ENCODE measurements around the gene NRXN3.

The NRXN3 gene

DNA sequence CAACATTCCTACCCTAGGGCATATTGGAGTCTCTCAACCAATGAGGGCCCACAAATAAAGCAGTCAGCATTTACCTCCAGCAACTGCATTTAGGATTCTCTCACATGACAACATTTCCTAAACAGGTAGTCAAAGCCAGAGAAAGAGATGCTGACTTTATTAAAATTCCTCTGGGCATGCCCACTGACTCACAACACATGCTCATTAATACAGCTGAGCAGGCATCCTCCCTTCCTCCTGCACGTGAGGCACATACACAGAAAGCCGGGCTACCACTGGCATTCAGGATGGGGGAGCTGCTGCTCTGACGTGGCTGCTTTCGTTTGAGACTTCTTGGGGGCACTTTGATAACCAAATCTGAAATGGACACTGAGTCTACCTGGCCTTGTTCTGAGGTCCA is 174.1 kb downstream of the NRXN3 start:
- no peak for DNase-seq (ENCODE audit: low spot score)

DNA sequence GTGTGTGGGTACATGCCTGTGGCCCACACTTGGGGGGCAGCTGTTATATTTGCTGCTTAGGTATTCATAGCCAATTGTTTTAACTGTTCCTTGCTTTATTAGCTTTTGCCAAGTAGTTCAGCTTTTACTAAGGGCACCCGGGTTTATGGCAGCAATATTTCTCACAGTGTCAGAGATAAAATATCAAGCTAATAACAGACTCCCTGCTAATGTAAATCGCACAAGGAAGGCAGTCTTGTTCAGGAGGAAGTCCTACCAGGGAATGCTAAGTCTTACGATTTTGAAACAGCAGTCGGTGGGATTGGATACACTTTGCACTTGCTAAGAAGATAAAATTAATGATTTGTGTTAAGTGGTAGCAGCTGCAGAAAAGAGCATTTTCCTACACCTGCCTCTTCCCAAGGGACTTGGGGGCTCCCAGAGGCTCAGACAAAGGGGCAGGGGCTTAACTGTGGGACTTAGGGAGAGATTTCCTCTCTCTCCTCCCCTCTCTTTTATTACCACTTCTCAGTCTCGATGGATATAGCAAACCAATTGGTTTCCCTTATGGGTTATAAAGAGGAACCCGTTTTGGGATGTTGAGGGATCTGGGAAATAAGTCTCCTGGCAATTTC is 175.1 kb downstream of the NRXN3 start:
- DNase-seq (ENCODE audit: low spot score): no peak
- TF ChIP-seq CTCF (IDR thresholded peaks at IDR 0.05; ENCODE audit: borderline replicate concordance, control extremely low read depth, extremely low read depth, insufficient read depth, missing control alignments): no peak
- in situ Hi-C loops (cut with MboI; ENCODE audit: low sequenced_read_pairs, unreplicated experiment): no loop called here

More for the DNA sequence above, 174.1 kb downstream of the NRXN3 start:
- in situ Hi-C loops (cut with MboI; ENCODE audit: low sequenced_read_pairs, unreplicated experiment): no loop called here
- no peak for TF ChIP-seq CTCF (IDR thresholded peaks at IDR 0.05; ENCODE audit: borderline replicate concordance, control extremely low read depth, extremely low read depth, insufficient read depth, missing control alignments)

DNA sequence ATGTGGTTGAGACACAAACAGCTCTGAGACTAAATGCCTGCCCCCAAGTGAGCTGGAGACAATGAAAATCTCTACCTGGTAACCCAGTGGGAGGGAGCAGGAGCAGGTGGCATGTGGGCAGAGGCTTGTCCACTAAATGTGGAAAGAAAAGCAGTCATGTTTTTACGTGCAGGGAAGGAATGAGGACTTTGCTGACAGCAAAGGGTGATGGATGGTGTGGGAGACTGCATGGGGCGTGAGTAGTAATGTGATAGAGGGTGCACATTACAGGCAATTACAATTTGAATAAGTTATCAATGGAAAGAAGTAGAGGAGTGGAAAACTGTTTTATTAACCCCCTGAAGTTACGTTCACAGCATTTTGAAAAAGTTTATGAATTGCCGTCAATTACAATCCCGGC is 176.6 kb downstream of the NRXN3 start:
- in situ Hi-C loops (cut with MboI; ENCODE audit: low sequenced_read_pairs, unreplicated experiment): no loop called here
- no peak for DNase-seq (ENCODE audit: low spot score)
- TF ChIP-seq CTCF (IDR thresholded peaks at IDR 0.05; ENCODE audit: borderline replicate concordance, control extremely low read depth, extremely low read depth, insufficient read depth, missing control alignments): no peak

DNA sequence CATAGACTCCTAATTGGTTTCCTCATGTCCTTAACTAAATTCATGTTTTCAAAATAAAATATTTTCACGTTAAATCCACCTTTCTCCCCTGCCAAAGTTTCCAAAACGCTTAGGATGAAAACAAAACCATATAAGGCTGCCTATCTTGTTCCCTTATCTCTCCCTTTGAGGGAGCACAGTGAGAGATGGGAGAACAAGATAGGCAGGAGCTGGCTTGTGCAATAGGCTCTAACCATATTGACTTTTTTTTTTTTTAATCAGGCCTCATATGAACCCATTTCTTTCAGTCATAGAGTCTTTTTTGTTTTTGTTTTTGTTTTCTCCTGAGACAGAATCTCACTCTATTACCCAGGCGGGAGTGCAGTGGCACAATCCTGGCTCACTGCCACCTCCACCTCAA is 184.9 kb downstream of the NRXN3 start:
- in situ Hi-C loops (cut with MboI; ENCODE audit: low sequenced_read_pairs, unreplicated experiment): no loop called here
- no peak for DNase-seq (ENCODE audit: low spot score)
- TF ChIP-seq CTCF (IDR thresholded peaks at IDR 0.05; ENCODE audit: borderline replicate concordance, control extremely low read depth, extremely low read depth, insufficient read depth, missing control alignments): no peak

- in situ Hi-C loops (cut with MboI; ENCODE audit: low sequenced_read_pairs, unreplicated experiment): no loop called here
- no peak for DNase-seq (ENCODE audit: low spot score)
- no peak for TF ChIP-seq CTCF (IDR thresholded peaks at IDR 0.05; ENCODE audit: borderline replicate concordance, control extremely low read depth, extremely low read depth, insufficient read depth, missing control alignments)
These were observed 186.2 kb downstream of the NRXN3 start for GRCh38 chr14:78356391-78356790.

- in situ Hi-C loops (cut with MboI; ENCODE audit: low sequenced_read_pairs, unreplicated experiment): no loop called here
- no peak for TF ChIP-seq CTCF (IDR thresholded peaks at IDR 0.05; ENCODE audit: borderline replicate concordance, control extremely low read depth, extremely low read depth, insufficient read depth, missing control alignments)
- DNase-seq (ENCODE audit: low spot score): no peak
These were observed 188.4 kb downstream of the NRXN3 start for GRCh38 chr14:78358591-78358990.
